AG04449 (cell line): ENCODE data around the gene FBXO36.

Experiments used
- CTCF ChIA-PET: fragments of 350-600 bp; formaldehyde crosslinking; extraction: SDS; loops from one replicate; lab custom pipeline; 2021; ENCODE audit warnings: antibody characterized with exemption; lab: Yijun Ruan, JAX
- POLR2A ChIA-PET: fragments of 400-600, 350-600 bp; formaldehyde crosslinking; extraction: SDS; loops from one replicate; lab custom pipeline; 2020; ENCODE audit warnings: antibody characterized with exemption, inconsistent platforms; lab: Yijun Ruan, JAX
- DNase-seq: peaks from one replicate; pipeline ENCODE4 v3.0.0-alpha.2; 2010; ENCODE audit warnings: low read depth, low spot score
- H3K4me3 ChIP-seq: 2 replicates; pipeline ENCODE4 v1.5.1; 2011; ENCODE audit warnings: low read depth, mild to moderate bottlenecking, control low read depth, low read length
- TF ChIP-seq, protein P1 (sequence below): IDR thresholded peaks from one replicate; pipeline ENCODE4 v1.5.1; 2011; ENCODE audit warnings: mild to moderate bottlenecking, moderate library complexity, low read length, control low read depth, inconsistent platforms; ENCODE audit not compliant: insufficient read depth; ENCODE audit errors: missing control alignments

FBXO36 gene

DNA sequence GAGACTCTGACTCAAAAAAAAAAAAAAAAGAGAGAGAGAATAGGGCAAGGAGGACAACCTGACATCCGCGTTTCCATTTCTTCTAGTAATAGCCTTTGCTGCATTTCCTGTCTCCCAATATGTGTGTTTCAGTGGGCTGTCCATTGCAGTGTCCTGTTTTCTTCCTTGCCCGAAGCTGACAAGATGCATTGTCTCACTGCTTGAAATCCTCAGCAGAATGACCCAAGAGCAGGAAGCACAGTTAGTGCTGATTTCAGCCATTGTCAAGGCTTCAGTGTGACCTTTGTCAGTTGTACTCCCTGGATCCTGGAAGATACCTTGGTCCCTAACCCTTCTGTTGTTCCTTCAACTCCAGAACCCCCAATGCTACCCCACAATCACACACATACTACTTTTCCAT lies 75.3 kb downstream of the FBXO36 start:
- TF ChIP-seq, protein P1, sequence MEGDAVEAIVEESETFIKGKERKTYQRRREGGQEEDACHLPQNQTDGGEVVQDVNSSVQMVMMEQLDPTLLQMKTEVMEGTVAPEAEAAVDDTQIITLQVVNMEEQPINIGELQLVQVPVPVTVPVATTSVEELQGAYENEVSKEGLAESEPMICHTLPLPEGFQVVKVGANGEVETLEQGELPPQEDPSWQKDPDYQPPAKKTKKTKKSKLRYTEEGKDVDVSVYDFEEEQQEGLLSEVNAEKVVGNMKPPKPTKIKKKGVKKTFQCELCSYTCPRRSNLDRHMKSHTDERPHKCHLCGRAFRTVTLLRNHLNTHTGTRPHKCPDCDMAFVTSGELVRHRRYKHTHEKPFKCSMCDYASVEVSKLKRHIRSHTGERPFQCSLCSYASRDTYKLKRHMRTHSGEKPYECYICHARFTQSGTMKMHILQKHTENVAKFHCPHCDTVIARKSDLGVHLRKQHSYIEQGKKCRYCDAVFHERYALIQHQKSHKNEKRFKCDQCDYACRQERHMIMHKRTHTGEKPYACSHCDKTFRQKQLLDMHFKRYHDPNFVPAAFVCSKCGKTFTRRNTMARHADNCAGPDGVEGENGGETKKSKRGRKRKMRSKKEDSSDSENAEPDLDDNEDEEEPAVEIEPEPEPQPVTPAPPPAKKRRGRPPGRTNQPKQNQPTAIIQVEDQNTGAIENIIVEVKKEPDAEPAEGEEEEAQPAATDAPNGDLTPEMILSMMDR, result no peak
- no peak overlapping the region for H3K4me3 ChIP-seq
- ChIA-PET CTCF (interaction anchor here (0.8 kb wide), 1 partner anchor 11 kb away, joined by 3 read pairs; no protein-coding TSS in a partner anchor), POLR2A (no interaction called here)
- DNase-seq, result no peak

DNA sequence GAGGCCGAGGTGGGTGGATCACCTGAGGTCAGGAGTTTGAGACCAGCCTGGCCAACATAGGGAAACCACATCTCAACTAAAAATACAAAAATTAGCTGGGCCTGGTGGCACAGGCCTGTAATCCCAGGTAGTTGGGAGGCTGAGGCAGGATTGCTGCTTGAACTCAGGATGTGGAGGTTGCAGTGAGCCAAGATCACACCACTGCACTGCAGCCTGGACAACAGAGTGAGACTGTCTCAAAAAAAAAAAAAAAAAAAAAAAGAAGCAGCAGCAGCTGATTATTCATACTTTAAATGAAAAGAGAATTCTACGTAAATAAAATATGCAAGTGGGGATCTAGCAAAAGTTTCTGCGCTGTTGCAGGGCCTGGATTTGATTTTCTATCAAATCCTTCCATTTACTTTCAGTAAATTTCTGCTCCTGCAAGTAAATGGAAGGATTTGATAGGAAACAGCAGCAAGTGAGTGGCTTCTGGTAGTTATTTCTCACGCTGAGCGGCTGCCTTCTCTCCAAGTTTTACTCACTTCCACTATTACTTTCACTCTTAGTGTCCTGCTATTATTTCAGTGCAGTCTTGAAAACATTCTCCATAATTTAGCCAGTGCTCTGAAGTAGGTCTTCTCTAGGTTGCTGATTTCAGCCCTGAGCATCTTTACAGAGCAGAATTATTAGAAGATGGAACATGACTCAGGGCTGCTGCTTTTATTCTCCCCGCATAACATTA lies 78.0 kb downstream of the FBXO36 start:
- ChIA-PET CTCF (interaction anchor here (0.7 to 1.2 kb wide), 2 partner anchors 8 to 160 kb away, joined by 3 to 13 read pairs; no protein-coding TSS in a partner anchor), POLR2A (no interaction called here)
- no peak overlapping the region for H3K4me3 ChIP-seq
- DNase-seq, result no peak
- TF ChIP-seq, protein P1, result no peak

DNA sequence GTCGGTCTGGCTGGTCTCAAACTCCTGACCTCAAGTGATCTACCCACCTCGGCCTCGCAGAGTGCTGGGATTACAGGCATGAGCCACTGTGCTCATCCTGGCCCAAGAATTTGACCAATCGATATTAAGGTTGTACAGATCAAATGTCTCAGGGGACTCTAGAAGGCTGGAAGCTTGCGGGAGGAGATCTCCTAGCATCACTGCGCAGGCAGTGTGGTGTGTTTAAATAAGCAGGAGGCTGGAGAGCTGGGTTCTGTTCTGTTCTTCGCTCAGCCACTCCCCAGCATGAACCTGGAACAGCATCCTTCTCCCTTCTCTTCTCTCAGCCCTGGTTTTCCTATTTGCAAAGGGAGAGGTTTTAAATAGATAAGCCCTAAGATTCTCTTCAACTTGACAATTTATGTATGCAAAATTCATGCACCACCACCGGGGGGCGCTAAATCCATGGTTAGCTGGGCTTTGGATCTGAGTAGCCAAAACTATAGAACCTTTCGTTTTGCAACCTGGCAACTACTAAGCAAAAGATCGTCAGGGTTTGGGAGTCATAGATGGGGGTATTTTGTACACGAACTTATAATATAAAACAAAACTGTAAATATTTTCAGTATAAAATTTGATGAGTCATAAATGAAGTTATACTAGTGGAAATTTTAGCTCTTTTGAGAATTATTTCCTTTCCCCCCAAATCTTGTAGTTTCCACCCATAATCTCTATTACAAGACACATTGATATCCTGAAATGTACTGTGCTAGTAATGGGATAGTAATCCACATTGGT lies 85.8 kb downstream of the FBXO36 start:
- TF ChIP-seq, protein P1, result peak; percentile 67
- H3K4me3 ChIP-seq, result no peak overlapping the region
- POLR2A ChIA-PET, result no interaction called here
- CTCF ChIA-PET, result interaction anchor here (0.8 to 8.1 kb wide), 33 partner anchors 8 to 790 kb away, joined by 3 to 151 read pairs (median 4); partner anchors contain the start of gene SLC16A14
- DNase-seq, result no peak

DNA sequence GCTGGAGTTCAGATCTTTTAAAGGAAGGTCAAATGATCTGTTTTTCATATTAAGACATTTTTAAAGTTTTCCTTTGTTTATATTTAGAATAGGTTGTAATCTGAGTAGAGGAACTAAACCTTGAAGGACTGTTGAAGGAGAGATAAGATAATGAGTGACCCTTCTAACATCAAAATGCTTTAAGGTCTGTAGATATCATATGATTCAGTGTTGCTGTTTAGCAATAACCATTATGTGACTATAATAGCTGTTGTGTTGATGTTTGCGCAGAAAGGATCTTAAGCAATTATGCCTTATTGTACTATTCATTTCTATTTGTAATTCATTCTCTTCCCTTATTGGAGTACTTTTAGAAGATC lies 86.4 kb downstream of the FBXO36 start:
- TF ChIP-seq, protein P1, result no peak
- no peak overlapping the region for H3K4me3 ChIP-seq
- ChIA-PET POLR2A (no interaction called here), CTCF (interaction anchor here (0.8 to 8.1 kb wide), 35 partner anchors 9 to 790 kb away, joined by 3 to 151 read pairs (median 4); partner anchors contain the start of gene SLC16A14)
- DNase-seq, result no peak

DNA sequence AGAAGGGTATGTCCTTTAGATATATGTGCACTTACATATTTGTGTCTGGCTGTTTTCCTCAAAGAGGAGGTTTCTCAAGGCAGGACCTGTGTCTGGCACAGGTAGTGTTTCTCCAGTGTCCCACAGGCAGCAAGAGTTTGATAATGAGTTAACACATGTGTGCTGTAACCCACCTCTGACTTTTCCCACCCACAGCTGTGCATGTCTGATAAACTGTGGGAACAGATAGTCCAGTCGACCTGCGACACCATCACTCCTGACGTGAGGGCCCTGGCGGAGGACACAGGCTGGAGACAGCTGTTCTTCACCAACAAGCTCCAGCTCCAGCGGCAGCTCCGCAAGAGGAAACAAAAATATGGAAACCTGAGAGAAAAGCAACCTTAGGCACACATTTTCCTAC lies 88.2 kb downstream of the FBXO36 start:
- TF ChIP-seq, protein P1, result no peak

DNA sequence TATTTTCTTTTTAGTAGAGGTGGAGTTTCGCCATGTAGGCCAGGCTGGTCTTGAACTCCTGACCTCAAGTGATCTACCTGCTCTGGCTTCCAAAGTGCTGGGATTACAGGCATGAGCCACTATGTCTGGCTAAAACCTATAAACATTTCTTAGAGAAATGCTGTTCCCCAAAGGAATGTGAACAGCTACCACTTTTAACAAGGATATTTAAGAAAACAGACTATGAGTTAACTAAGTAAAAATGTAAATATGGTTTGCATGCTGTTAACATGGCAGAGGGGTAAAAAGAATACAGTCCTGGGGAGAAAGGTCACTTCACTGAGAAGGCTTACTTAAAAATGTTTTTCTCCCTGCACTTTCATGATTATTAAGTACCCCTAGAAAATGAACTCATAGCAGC lies 89.3 kb downstream of the FBXO36 start:
- POLR2A ChIA-PET, result interaction anchor here (0.7 kb wide), 1 partner anchor 601 kb away, joined by 6 read pairs; no protein-coding TSS in a partner anchor

More for the DNA sequence above, 88.2 kb downstream of the FBXO36 start:
- H3K4me3 ChIP-seq, result no peak overlapping the region
- no peak for DNase-seq
- ChIA-PET POLR2A (no interaction called here), CTCF (interaction anchor here (1.3 to 8.1 kb wide), 5 partner anchors 12 to 788 kb away, joined by 3 to 151 read pairs (median 6); no protein-coding TSS in a partner anchor)

More for the DNA sequence above, 89.3 kb downstream of the FBXO36 start:
- H3K4me3 ChIP-seq, result no peak overlapping the region
- CTCF ChIA-PET, result interaction anchor here (0.9 to 8.1 kb wide), 7 partner anchors 8 to 597 kb away, joined by 3 to 151 read pairs (median 5); no protein-coding TSS in a partner anchor
- DNase-seq, result peak; percentile 63
- TF ChIP-seq, protein P1, result no peak
